Measurements from ENCODE around the gene MYO1H. TPM values are rescaled to one million over a fixed set of nuclear protein-coding genes. Genes with fewer than 3 reads are reported as not detected.

The MYO1H gene
- total RNA-seq, 1 experiment from 2014 or later = not detected

DNA sequence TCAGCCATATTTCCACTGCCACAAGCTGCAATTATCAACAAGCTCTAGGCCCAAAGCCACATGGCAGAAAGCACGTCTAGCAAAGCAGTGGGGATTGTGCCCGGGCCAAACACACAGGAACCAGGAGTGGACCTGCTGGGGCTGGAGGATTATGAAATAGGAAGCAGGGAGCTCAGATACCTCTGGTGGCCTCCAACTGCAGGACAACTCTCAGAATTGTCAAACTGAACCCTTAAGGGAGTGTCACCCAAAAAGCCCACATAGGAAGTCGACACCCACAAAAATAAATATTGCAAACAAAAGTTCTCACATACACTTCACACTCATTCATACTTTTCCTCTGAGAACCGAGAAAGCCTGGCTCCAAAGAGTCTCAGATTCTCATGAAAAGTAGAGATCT lies 103.3 kb downstream of the MYO1H start:
- intact Hi-C loops (cut with micrococcal nuclease) = no loop called here
- Histone ChIP-seq H3K9me3 (ENCODE audit: control insufficient read depth in 1 of 2, insufficient read depth in 1 of 2, low read depth in 1 of 2, low read length in 2 of 2) (no peaks in the 10 kb centered on the region), H3K9me2 (ENCODE audit: insufficient read depth) (no peaks in the 10 kb centered on the region), H2AFZ (ENCODE audit: low read depth, low read length, poor library complexity, severe bottlenecking) (no peak overlapping the region), H3K27ac (ENCODE audit: low read depth, low read length) (no peak overlapping the region), H3K27me3 (ENCODE audit: insufficient read depth, low read length) (no peaks in the 10 kb centered on the region), H3K9ac (ENCODE audit: low read length) (no peak overlapping the region), H3K79me2 (ENCODE audit: insufficient read depth, low read length) (no peaks in the 10 kb centered on the region), H4K20me1 (ENCODE audit: insufficient read depth) (no peaks in the 10 kb centered on the region), H3K36me3 (ENCODE audit: control insufficient read depth in 1 of 2, insufficient read depth in 2 of 2, low read length in 2 of 2) (peaks cover 17 to 29% of the 10 kb centered on the region in 2 experiments), H3K4me2 (ENCODE audit: low read length) (no peak overlapping the region), H3K4me1 (ENCODE audit: control insufficient read depth in 1 of 2, insufficient read depth in 2 of 2, low read length in 2 of 2) (no peaks in the 10 kb centered on the region), H3K4me3 (replicated peaks in 1 of 2; ENCODE audit: low read depth in 1 of 2, low read length in 2 of 2) (no peak overlapping the region)
- ATAC-seq = no peak
- no peak for DNase-seq (ENCODE audit: low read depth, low spot score)
- POLR2A ChIA-PET = no interaction called here
- no peak for TF ChIP-seq SP1 (IDR thresholded peaks at IDR 0.05; ENCODE audit: low read depth)
- no peak for TF ChIP-seq JUND (IDR thresholded peaks at IDR 0.05)
- no peak for TF ChIP-seq CBX3 (IDR thresholded peaks at IDR 0.05; ENCODE audit: low read depth)
- TF ChIP-seq, protein P1, sequence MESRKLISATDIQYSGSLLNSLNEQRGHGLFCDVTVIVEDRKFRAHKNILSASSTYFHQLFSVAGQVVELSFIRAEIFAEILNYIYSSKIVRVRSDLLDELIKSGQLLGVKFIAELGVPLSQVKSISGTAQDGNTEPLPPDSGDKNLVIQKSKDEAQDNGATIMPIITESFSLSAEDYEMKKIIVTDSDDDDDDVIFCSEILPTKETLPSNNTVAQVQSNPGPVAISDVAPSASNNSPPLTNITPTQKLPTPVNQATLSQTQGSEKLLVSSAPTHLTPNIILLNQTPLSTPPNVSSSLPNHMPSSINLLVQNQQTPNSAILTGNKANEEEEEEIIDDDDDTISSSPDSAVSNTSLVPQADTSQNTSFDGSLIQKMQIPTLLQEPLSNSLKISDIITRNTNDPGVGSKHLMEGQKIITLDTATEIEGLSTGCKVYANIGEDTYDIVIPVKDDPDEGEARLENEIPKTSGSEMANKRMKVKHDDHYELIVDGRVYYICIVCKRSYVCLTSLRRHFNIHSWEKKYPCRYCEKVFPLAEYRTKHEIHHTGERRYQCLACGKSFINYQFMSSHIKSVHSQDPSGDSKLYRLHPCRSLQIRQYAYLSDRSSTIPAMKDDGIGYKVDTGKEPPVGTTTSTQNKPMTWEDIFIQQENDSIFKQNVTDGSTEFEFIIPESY (IDR thresholded peaks at IDR 0.05; ENCODE audit: extremely low read depth, insufficient replicate concordance, low read length) = no peak
- no peak for TF ChIP-seq EZH2phosphoT487 (IDR thresholded peaks at IDR 0.05; ENCODE audit: borderline replicate concordance)
- no peak for TF ChIP-seq ELF1 (IDR thresholded peaks at IDR 0.05; ENCODE audit: borderline replicate concordance, low read depth)
- TF ChIP-seq CEBPB (IDR thresholded peaks at IDR 0.05; ENCODE audit: low read depth) = no peak
- no peak for TF ChIP-seq RAD21 (IDR thresholded peaks at IDR 0.05; ENCODE audit: low read depth)
- TF ChIP-seq, protein P2, sequence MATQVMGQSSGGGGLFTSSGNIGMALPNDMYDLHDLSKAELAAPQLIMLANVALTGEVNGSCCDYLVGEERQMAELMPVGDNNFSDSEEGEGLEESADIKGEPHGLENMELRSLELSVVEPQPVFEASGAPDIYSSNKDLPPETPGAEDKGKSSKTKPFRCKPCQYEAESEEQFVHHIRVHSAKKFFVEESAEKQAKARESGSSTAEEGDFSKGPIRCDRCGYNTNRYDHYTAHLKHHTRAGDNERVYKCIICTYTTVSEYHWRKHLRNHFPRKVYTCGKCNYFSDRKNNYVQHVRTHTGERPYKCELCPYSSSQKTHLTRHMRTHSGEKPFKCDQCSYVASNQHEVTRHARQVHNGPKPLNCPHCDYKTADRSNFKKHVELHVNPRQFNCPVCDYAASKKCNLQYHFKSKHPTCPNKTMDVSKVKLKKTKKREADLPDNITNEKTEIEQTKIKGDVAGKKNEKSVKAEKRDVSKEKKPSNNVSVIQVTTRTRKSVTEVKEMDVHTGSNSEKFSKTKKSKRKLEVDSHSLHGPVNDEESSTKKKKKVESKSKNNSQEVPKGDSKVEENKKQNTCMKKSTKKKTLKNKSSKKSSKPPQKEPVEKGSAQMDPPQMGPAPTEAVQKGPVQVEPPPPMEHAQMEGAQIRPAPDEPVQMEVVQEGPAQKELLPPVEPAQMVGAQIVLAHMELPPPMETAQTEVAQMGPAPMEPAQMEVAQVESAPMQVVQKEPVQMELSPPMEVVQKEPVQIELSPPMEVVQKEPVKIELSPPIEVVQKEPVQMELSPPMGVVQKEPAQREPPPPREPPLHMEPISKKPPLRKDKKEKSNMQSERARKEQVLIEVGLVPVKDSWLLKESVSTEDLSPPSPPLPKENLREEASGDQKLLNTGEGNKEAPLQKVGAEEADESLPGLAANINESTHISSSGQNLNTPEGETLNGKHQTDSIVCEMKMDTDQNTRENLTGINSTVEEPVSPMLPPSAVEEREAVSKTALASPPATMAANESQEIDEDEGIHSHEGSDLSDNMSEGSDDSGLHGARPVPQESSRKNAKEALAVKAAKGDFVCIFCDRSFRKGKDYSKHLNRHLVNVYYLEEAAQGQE (IDR thresholded peaks at IDR 0.05; ENCODE audit: low read depth) = no peak
- no peak for TF ChIP-seq TCF7L2 (IDR thresholded peaks at IDR 0.05; ENCODE audit: borderline replicate concordance, extremely low read depth, insufficient read depth, insufficient read length)
- no peak for TF ChIP-seq ATF3 (IDR thresholded peaks at IDR 0.05)
- no peak for TF ChIP-seq FOSL1 (IDR thresholded peaks at IDR 0.05; ENCODE audit: low read depth)
- BruUV-seq (replicated peaks) = no TSS peak
- CTCF ChIA-PET = interaction anchor here (1.2 to 3.2 kb wide), 2 partner anchors 18 to 23 kb away, joined by 5 to 12 read pairs; no protein-coding TSS in a partner anchor
- RAD21 ChIA-PET (ENCODE audit: low non-redundant PET in 1 of 2, low total read pairs in 2 of 2, uncharacterized antibody in 2 of 2, unreplicated experiment in 2 of 2) = no interaction called here

All from HCT116 (cell line).